22Rv1 (cell line): Measurements from ENCODE around the gene GREB1.

ENCODE experiments used
- CTCF ChIP-seq: fragments of 450-650 bp; IDR thresholded peaks from 2 replicates; pipeline ENCODE4 v1.5.1; 2017; ENCODE audit warnings: mild to moderate bottlenecking
- ZFX ChIP-seq: fragments of 450-650 bp; IDR thresholded peaks from 2 replicates; pipeline ENCODE4 v1.6.1; 2017; ENCODE audit warnings: antibody characterized with exemption, borderline replicate concordance

- TF ChIP-seq CTCF (no peak), ZFX (no peak)
Measured at GRCh38 chr2:11665028-11665427, 131.2 kb downstream of the GREB1 start.
